ENCODE measurements around the gene DAGLB. TPM values are rescaled to one million over a fixed set of nuclear protein-coding genes. Genes with fewer than 3 reads are reported as not detected.

The DAGLB gene
- total RNA-seq, 2 experiments from 2014 or later: 22.0 to 22.9 TPM

GRCh38 chr7:6444516-6445269, 3.1 kb downstream of the DAGLB start:
- Histone ChIP-seq H3K27me3 (ENCODE audit: control insufficient read depth in 1 of 2, insufficient read depth in 2 of 2, low read length in 2 of 2) (no peaks in the 10 kb centered on the region), H3K27ac (ENCODE audit: low read depth in 1 of 2, low read length in 2 of 2) (no peak overlapping the region), H3K9me3 (ENCODE audit: control insufficient read depth in 1 of 2, insufficient read depth in 1 of 2, low read length in 2 of 2) (no peaks in the 10 kb centered on the region), H3K36me3 (ENCODE audit: insufficient read depth, low read length) (peaks cover 35% of the 10 kb centered on the region), H3K4me3 (ENCODE audit: low read length) (no peak overlapping the region), H3K4me1 (ENCODE audit: insufficient read depth, low read length) (peaks cover 38% of the 10 kb centered on the region)
- Mint-ChIP-seq H3K27ac (peak overlapping the region; percentile 66), H3K36me3 (ENCODE audit: low read depth) (peaks cover 56% of the 10 kb centered on the region), H3K9me3 (no peaks in the 10 kb centered on the region), H3K27me3 (no peaks in the 10 kb centered on the region), H3K4me3 (peak overlapping the region; percentile 89), H3K4me1 (ENCODE audit: low read depth) (peaks cover 56% of the 10 kb centered on the region)
- intact Hi-C loops (cut with DNase I, micrococcal nuclease): loop anchor here in 1 of 2 experiments (1.0 to 5.0 kb wide), 4 partner anchors 36 to 1752 kb away; partner anchors contain the start of gene CYTH3
- POLR2A ChIA-PET: interaction anchor here (1.1 kb wide), 1 partner anchor 8 kb away, joined by 3 read pairs; no protein-coding TSS in a partner anchor
- CTCF ChIA-PET: no interaction called here
- TF ChIP-seq CTCF (IDR thresholded peaks at IDR 0.05): no peak
- DNase-seq (no peak), ATAC-seq (ENCODE audit: poor library complexity) (no peak)

GRCh38 chr7:6443372-6443941, 4.3 kb downstream of the DAGLB start:
- POLR2A ChIA-PET: no interaction called here

GRCh38 chr7:6442114-6442513, 5.6 kb downstream of the DAGLB start:
- H3K4me1 Mint-ChIP-seq (ENCODE audit: low read depth): peaks cover 69% of the 10 kb centered on the region
- Histone ChIP-seq H3K36me3 (ENCODE audit: insufficient read depth, low read length) (peaks cover 41% of the 10 kb centered on the region), H3K4me1 (ENCODE audit: insufficient read depth, low read length) (peaks cover 45% of the 10 kb centered on the region), H3K4me3 (ENCODE audit: low read length) (no peak overlapping the region), H3K27me3 (ENCODE audit: control insufficient read depth in 1 of 2, insufficient read depth in 2 of 2, low read length in 2 of 2) (no peaks in the 10 kb centered on the region), H3K9me3 (ENCODE audit: control insufficient read depth in 1 of 2, insufficient read depth in 1 of 2, low read length in 2 of 2) (no peaks in the 10 kb centered on the region), H3K27ac (ENCODE audit: low read depth in 1 of 2, low read length in 2 of 2) (no peak overlapping the region)
- ATAC-seq (ENCODE audit: poor library complexity) (peak; percentile 30), DNase-seq (no peak)
- H3K27me3 Mint-ChIP-seq: no peaks in the 10 kb centered on the region
- H3K36me3 Mint-ChIP-seq (ENCODE audit: low read depth): peaks cover 48% of the 10 kb centered on the region
- ChIA-PET POLR2A (no interaction called here), CTCF (no interaction called here)
- no peak for TF ChIP-seq CTCF (IDR thresholded peaks at IDR 0.05)
- H3K9me3 Mint-ChIP-seq: no peaks in the 10 kb centered on the region
- H3K27ac Mint-ChIP-seq: peak overlapping the region; percentile 70
- intact Hi-C loops (cut with DNase I, micrococcal nuclease): no loop called here
- peak overlapping the region; percentile 16 for H3K4me3 Mint-ChIP-seq

More at GRCh38 chr7:6443372-6443941, 4.3 kb downstream of the DAGLB start:
- no peak for TF ChIP-seq CTCF (IDR thresholded peaks at IDR 0.05)
- H3K4me1 Mint-ChIP-seq (ENCODE audit: low read depth): peaks cover 66% of the 10 kb centered on the region
- H3K4me3 Mint-ChIP-seq: no peak overlapping the region
- Histone ChIP-seq H3K4me3 (ENCODE audit: low read length) (no peak overlapping the region), H3K36me3 (ENCODE audit: insufficient read depth, low read length) (peaks cover 35% of the 10 kb centered on the region), H3K4me1 (ENCODE audit: insufficient read depth, low read length) (peaks cover 41% of the 10 kb centered on the region), H3K27me3 (ENCODE audit: control insufficient read depth in 1 of 2, insufficient read depth in 2 of 2, low read length in 2 of 2) (no peaks in the 10 kb centered on the region), H3K9me3 (ENCODE audit: control insufficient read depth in 1 of 2, insufficient read depth in 1 of 2, low read length in 2 of 2) (no peaks in the 10 kb centered on the region), H3K27ac (ENCODE audit: low read depth in 1 of 2, low read length in 2 of 2) (no peak overlapping the region)
- no peak for DNase-seq
- no peak for ATAC-seq (ENCODE audit: poor library complexity)
- intact Hi-C loops (cut with DNase I, micrococcal nuclease): no loop called here
- H3K27ac Mint-ChIP-seq: peak overlapping the region; percentile 22
- no peaks in the 10 kb centered on the region for H3K27me3 Mint-ChIP-seq
- H3K9me3 Mint-ChIP-seq: no peaks in the 10 kb centered on the region
- CTCF ChIA-PET: no interaction called here
- peaks cover 61% of the 10 kb centered on the region for H3K36me3 Mint-ChIP-seq (ENCODE audit: low read depth)
